ENCODE data around the gene HDC.

- TF ChIP-seq SP1 (IDR thresholded peaks at IDR 0.05) = no peak
- no peak for TF ChIP-seq TARDBP (IDR thresholded peaks at IDR 0.05)
- TF ChIP-seq BHLHE40 (IDR thresholded peaks at IDR 0.05; ENCODE audit: borderline replicate concordance) = no peak
- TF ChIP-seq FOXM1 (IDR thresholded peaks at IDR 0.05; ENCODE audit: borderline replicate concordance) = no peak
- TF ChIP-seq ARNT (IDR thresholded peaks at IDR 0.05) = no peak
- TF ChIP-seq FOXA1 (IDR thresholded peaks at IDR 0.05) = no peak
Observed at GRCh38 chr15:50298340-50298739, 32.8 kb upstream of the HDC start.
